Muscle of leg (tissue), 11 donors: Measurements from ENCODE around the gene TAS1R2. TPM values are rescaled to one million over a fixed set of nuclear protein-coding genes. Genes with fewer than 3 reads are reported as not detected.

ENCODE experiments used
- DNase-seq: peaks from one replicate; pipeline ENCODE4 v3.0.0; 2013
- H3K27ac ChIP-seq: one replicate; pipeline ENCODE4 v1.5.1; 2013; ENCODE audit warnings: mild to moderate bottlenecking, low read length, control low read depth
- H3K27me3 ChIP-seq: one replicate; pipeline ENCODE4 v1.6.1; 2013; ENCODE audit warnings: low read length; ENCODE audit not compliant: control insufficient read depth, insufficient read depth
- H3K36me3 ChIP-seq: one replicate; pipeline ENCODE4 v1.6.1; 2013; ENCODE audit warnings: low read length; ENCODE audit not compliant: control insufficient read depth, insufficient read depth
- H3K4me1 ChIP-seq: one replicate; pipeline ENCODE4 v1.6.1; 2013; ENCODE audit warnings: low read length; ENCODE audit not compliant: control insufficient read depth, insufficient read depth
- H3K4me3 ChIP-seq: one replicate; pipeline ENCODE4 v1.5.1; 2013; ENCODE audit warnings: low read length, control low read depth
- H3K9me3 ChIP-seq: replicated peaks from 2 replicates; pipeline ENCODE4 v1.6.1; 2013; ENCODE audit warnings: low read depth, low read length; ENCODE audit not compliant: control insufficient read depth
- WGBS: methylation state at CpG from one replicate; pipeline ENCODE4 v1.1.5; 2013; ENCODE audit warnings: missing lambda C conversion rate; ENCODE audit not compliant: insufficient coverage; 5-methylcytosine and 5-hydroxymethylcytosine counted together
- polyA plus RNA-seq, 8 donors: library from polyadenylated mRNA; unstranded; fragments of 120-200 nt; gene quantifications; one replicate each; pipeline versions ENCODE4 v1.2.1 to v1.2.3, GENCODE V29; 2013; ENCODE audit warnings: inconsistent platforms in 1 of 8, low replicate concordance in 1 of 8; ENCODE audit not compliant: insufficient read length in 8 of 8, insufficient read depth in 1 of 8
- total RNA-seq: library from RNA; stranded (reverse); fragments of 120-200 nt; gene quantifications from one replicate; pipeline ENCODE4 v1.2.4, GENCODE V29; 2013

Gene TAS1R2
- total and polyA plus RNA-seq, 9 donors = not detected

DNA sequence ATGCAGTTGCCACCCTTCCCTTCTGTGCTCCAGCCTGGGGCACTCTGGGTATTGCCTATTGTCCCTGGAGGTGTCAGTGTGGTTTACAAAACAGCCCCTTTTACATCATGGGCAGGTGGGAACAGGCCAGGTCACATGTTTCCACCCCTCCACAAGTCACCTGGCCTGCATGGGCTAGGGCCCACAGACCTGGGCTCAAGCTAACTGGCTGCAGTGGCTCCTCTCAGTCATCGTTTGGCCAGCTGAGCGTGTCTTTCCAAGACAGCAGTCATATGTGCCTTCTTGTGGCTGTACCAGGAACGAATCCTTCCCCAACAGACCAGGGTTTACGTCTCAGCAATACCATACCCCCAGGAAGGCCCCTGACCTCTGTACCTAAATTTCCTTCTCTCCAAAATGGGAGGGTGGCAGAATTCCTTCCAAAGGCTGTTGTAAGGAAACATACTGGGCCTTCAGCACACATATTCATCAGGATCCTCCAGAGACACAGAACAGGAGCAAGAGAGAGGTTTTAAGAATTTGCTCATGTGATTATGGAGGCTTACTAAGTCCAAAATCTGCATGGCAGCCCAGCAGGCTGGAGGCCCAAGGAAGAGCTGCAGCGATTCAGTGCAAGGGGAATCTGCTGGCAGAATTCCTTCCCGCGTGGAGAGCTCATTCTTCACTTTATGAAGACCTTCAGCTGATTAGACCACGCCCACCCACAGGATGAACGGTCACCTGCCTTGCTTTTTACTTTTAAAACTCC, 10.6 kb upstream of the TAS1R2 start:
- 57% methylated on average over 7 of the region's 9 CpGs for WGBS
- no peaks in the 10 kb centered on the region for H3K9me3 ChIP-seq
- no peak overlapping the region for H3K27ac ChIP-seq
- H3K36me3 ChIP-seq = peaks cover 14% of the 10 kb centered on the region
- no peak overlapping the region for H3K4me3 ChIP-seq
- peaks cover 8% of the 10 kb centered on the region for H3K4me1 ChIP-seq
- peaks cover 11% of the 10 kb centered on the region for H3K27me3 ChIP-seq
- no peak for DNase-seq

DNA sequence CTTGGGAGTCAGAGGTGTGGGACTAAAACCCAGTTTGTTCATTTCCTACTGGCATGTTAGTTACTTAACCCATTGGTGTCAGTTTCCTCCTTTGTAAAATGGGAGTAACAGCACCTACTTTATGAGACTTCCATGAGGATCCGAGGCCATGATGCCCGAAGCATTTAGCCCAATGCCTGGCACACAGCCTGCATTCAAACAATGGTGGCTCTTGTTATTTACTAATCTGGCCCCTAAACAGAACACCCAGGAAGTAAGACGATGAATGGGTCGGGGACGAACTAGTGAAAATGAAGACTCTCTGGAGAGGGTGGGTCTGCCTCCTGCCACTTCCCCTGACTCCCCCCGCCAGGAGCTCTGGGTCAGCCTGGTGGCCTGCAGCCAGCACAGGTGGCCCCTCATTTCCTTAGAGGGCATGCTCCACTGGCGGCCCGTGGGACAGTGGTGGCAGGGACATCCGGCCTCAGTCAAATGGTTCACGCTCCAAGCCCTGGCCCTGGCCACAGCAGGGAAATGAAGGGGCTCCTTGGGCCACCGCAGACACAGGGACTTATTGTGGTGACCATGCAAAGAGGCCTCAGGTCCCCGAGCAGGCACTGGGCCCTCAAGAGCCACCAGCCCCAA, 9.5 kb upstream of the TAS1R2 start:
- no peak overlapping the region for H3K4me3 ChIP-seq
- 69% methylated on average over 8 of the region's 12 CpGs for WGBS

DNA sequence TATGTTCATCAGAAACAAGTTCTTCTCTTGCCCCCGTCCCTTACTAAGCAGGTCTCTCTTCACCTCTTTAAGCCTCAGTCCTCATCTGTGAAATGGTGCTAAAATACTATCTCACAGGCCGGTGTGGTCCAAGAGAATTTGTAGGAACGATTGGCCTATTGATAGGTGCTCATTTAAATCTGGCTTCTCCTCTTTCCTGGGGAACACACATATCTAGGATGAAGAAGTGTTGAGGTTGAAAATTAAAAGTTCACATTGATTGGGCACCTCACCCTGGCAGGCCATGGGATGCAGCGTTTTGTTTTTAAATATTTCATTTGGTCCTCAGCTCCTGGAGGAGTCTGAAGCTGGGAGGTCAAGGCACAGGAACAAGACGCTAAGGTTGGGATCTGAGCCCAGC, 8.9 kb upstream of the TAS1R2 start:
- no peaks in the 10 kb centered on the region for H3K9me3 ChIP-seq
- DNase-seq = no peak
- H3K4me1 ChIP-seq = peaks cover 5% of the 10 kb centered on the region
- no peak overlapping the region for H3K27ac ChIP-seq
- H3K4me3 ChIP-seq = no peak overlapping the region
- peaks cover 15% of the 10 kb centered on the region for H3K27me3 ChIP-seq
- peaks cover 5% of the 10 kb centered on the region for H3K36me3 ChIP-seq
- WGBS = 60% methylated on average over 1 of the region's 5 CpGs

More for the DNA sequence above, 9.5 kb upstream of the TAS1R2 start:
- peaks cover 10% of the 10 kb centered on the region for H3K36me3 ChIP-seq
- H3K27ac ChIP-seq = no peak overlapping the region
- H3K9me3 ChIP-seq = no peaks in the 10 kb centered on the region
- peaks cover 5% of the 10 kb centered on the region for H3K4me1 ChIP-seq
- no peak for DNase-seq
- peaks cover 14% of the 10 kb centered on the region for H3K27me3 ChIP-seq

DNA sequence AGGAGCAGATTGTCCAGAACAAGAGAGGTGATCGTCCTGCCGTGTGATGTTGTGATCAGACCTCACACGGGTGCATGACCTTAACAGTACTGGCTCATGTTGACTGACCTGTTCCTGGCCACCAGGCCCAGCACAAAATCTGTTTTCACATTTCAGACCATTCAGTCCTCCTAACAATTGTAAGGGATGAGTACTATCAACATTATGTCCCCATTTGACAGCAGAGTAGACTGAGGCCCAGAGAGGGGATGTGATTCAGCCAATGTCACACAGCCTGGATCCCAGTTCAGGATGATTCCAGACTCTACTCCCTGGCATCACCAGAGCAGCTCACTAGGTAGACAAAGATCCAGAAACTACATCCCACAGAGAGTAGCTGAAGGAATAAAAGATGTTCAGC, 7.4 kb upstream of the TAS1R2 start:
- H3K4me3 ChIP-seq = no peak overlapping the region
- DNase-seq = no peak
- H3K4me1 ChIP-seq = no peaks in the 10 kb centered on the region
- H3K27me3 ChIP-seq = peaks cover 15% of the 10 kb centered on the region
- no peaks in the 10 kb centered on the region for H3K36me3 ChIP-seq
- 56% methylated on average over 3 of the region's 3 CpGs for WGBS
- H3K27ac ChIP-seq = no peak overlapping the region
- H3K9me3 ChIP-seq = no peaks in the 10 kb centered on the region

DNA sequence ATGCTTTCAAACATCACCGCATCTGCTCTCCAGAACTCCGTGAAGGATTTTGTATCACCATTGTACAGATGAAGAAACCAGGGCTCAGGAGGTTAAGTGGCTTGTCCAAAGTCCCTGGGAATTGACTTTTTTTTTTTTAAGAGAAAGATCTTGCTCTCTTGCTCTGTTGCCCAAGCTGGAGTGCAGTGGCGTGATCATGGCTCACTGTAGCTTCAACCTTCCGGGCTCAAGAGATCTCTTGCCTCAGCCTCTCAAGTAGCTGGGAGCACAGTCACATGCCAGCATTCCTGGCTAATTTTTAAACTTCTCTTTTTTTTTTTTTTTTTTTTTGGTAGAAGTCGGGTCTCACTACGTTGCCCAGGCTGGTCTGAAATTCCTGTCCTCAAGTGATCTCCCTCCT, 6.9 kb upstream of the TAS1R2 start:
- Histone ChIP-seq H3K27ac (no peak overlapping the region), H3K4me1 (no peaks in the 10 kb centered on the region), H3K9me3 (no peaks in the 10 kb centered on the region), H3K4me3 (no peak overlapping the region), H3K36me3 (no peaks in the 10 kb centered on the region), H3K27me3 (peaks cover 15% of the 10 kb centered on the region)
- no peak for DNase-seq
- WGBS = 59% methylated on average over 5 of the region's 6 CpGs

DNA sequence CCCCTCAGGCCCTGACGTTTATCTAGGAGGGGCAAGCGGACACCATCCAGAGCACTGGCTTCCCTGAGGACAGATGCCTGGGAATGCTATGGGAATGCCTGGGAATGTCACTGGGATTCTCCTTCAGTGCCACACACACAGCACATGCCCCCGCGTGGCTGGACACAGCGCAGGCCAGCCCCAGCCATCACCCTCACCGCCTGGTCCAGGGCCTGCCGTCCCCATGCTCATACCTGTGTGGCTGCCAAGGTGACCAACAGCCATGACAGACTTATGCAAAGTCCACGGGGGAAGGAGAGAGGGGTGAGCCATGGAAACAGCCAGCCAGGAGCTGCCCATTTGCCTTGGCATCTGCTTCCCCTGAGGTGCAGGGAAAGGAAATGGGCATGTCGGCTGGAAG, 5.7 kb upstream of the TAS1R2 start:
- WGBS = 88% methylated on average over 3 of the region's 9 CpGs
- peaks cover 15% of the 10 kb centered on the region for H3K27me3 ChIP-seq
- no peak overlapping the region for H3K4me3 ChIP-seq
- no peak overlapping the region for H3K27ac ChIP-seq
- H3K9me3 ChIP-seq = no peaks in the 10 kb centered on the region
- H3K4me1 ChIP-seq = no peaks in the 10 kb centered on the region
- DNase-seq = no peak
- H3K36me3 ChIP-seq = no peaks in the 10 kb centered on the region

DNA sequence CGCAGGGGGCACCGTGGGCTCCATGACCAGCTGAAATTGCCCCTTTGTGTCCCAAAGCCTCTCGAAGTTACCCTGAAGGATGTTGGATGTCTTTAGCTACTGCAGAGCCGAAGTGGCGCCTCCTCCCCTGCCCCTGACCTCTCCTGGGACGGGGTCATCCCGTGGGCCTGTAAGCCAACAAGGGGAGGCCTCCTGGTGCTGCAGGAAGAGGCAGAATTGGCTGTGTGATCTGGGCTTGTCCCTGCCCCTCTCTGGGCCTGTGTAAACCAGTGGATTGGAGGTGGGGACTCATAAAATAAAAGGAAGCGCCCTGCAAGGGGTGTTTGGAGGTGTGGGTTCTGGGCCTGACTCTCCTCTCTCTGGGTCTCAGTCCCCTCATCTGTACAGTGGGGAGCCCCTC, 2.1 kb upstream of the TAS1R2 start:
- WGBS = 50% methylated on average over 3 of the region's 8 CpGs
- Histone ChIP-seq H3K36me3 (no peaks in the 10 kb centered on the region), H3K4me3 (no peak overlapping the region), H3K4me1 (no peaks in the 10 kb centered on the region), H3K9me3 (no peaks in the 10 kb centered on the region), H3K27me3 (peaks cover 11% of the 10 kb centered on the region), H3K27ac (no peak overlapping the region)
- DNase-seq = no peak

DNA sequence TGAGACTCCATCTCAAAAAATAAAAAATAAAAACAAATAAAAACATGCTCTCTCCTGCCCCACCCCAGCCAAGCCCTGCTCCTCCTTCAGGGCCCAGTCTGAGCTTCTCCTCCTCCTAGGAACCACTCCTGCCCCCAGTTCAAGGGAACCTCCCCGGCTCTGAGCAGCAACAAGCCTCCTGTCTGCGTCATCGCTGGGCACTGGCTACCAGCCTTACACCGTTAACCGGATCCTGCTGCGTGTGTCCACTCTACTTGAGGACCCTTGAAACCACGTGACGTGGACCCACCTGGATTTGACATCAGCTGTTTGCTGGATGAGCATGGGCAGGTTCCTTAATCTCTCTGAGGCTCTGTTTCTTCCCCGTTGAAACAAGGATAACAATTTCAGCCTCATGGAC, 1.6 kb upstream of the TAS1R2 start:
- no peaks in the 10 kb centered on the region for H3K4me1 ChIP-seq
- WGBS = 76% methylated on average over 8 of the region's 9 CpGs
- DNase-seq = no peak
- no peaks in the 10 kb centered on the region for H3K9me3 ChIP-seq
- H3K36me3 ChIP-seq = no peaks in the 10 kb centered on the region
- peaks cover 11% of the 10 kb centered on the region for H3K27me3 ChIP-seq
- no peak overlapping the region for H3K4me3 ChIP-seq
- H3K27ac ChIP-seq = no peak overlapping the region

DNA sequence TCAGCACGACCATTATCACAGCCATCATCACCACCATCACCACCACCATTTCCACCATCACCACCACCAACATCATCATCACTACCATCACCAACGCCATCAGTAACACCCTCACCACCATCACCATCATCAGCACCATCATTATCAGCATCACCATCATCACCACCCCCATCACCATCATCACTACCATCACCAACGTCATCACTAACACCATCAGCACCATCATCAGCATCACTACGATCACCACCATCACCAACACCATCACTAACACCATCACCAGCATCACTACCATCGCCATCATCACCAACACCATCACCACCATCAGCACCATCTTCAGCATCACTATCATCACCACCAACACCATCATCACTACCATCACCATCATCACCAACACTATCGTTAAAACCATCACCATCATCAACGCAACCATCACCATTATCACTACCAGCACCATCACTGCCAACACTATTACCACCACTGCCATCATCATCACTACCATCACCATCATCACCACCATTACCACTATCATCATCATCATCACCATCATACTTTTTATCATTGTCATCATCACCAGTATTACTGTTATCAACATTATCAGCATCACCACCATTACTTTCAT, 1.3 kb downstream of the TAS1R2 start:
- no peak overlapping the region for H3K27ac ChIP-seq
- no peaks in the 10 kb centered on the region for H3K36me3 ChIP-seq
- H3K9me3 ChIP-seq = no peaks in the 10 kb centered on the region
- WGBS = 88% methylated on average over 7 of the region's 7 CpGs
- H3K4me1 ChIP-seq = no peaks in the 10 kb centered on the region
- DNase-seq = no peak
- peaks cover 7% of the 10 kb centered on the region for H3K27me3 ChIP-seq
- no peak overlapping the region for H3K4me3 ChIP-seq

DNA sequence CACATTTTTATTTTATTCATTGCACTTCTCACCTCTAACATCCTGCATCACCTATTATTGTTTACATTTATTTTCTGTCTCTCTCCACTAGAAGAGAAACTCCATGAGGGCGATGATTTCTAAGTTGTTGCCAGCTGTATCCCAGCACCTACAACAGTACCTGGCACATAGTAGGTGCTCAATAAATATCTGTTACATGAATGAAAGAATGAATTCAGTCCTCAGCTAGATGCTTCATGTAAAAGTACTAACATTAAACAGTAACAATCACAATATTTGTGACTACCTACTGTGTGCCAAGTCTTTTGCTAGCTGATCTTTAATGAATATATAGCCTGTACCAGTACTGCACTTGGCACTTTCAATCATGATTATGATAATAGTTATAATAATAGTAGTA, 3.0 kb downstream of the TAS1R2 start:
- no CpG with 5 or more reads among the region's 1 CpG for WGBS
- H3K4me3 ChIP-seq = no peak overlapping the region
- no peak for DNase-seq
- no peaks in the 10 kb centered on the region for H3K4me1 ChIP-seq
- H3K27ac ChIP-seq = no peak overlapping the region
- no peaks in the 10 kb centered on the region for H3K36me3 ChIP-seq
- H3K9me3 ChIP-seq = no peaks in the 10 kb centered on the region
- peaks cover 7% of the 10 kb centered on the region for H3K27me3 ChIP-seq
